ENCODE results near the gene MITD1. TPM values are rescaled to one million over a fixed set of nuclear protein-coding genes. Genes with fewer than 3 reads are reported as not detected.
A peak's percentile ranks its signal among the peaks of the same experiment; 100 is the strongest.

MITD1 gene
- total and polyA plus RNA-seq, 2 of the 13 experiments (the other 11 are each of a cell fraction or from before 2014, with no cell fraction given) = 17.8 to 43.7 TPM

GRCh38 chr2:99141110-99142108 lies 39.4 kb downstream of the MITD1 start, which contains the start of gene C2orf15 (continued):
- TF ChIP-seq ZFP91 (CRISPR knock-in tag; IDR thresholded peaks at IDR 0.05; ENCODE audit: borderline replicate concordance) = peak; percentile 96
- no peak; the same call in 1 of the 2 replicates for TF ChIP-seq FOXO1 (CRISPR knock-in tag; IDR thresholded peaks at IDR 0.05)
- no peak for TF ChIP-seq ZBTB21 (CRISPR knock-in tag; IDR thresholded peaks at IDR 0.05)
- TF ChIP-seq, protein P1, sequence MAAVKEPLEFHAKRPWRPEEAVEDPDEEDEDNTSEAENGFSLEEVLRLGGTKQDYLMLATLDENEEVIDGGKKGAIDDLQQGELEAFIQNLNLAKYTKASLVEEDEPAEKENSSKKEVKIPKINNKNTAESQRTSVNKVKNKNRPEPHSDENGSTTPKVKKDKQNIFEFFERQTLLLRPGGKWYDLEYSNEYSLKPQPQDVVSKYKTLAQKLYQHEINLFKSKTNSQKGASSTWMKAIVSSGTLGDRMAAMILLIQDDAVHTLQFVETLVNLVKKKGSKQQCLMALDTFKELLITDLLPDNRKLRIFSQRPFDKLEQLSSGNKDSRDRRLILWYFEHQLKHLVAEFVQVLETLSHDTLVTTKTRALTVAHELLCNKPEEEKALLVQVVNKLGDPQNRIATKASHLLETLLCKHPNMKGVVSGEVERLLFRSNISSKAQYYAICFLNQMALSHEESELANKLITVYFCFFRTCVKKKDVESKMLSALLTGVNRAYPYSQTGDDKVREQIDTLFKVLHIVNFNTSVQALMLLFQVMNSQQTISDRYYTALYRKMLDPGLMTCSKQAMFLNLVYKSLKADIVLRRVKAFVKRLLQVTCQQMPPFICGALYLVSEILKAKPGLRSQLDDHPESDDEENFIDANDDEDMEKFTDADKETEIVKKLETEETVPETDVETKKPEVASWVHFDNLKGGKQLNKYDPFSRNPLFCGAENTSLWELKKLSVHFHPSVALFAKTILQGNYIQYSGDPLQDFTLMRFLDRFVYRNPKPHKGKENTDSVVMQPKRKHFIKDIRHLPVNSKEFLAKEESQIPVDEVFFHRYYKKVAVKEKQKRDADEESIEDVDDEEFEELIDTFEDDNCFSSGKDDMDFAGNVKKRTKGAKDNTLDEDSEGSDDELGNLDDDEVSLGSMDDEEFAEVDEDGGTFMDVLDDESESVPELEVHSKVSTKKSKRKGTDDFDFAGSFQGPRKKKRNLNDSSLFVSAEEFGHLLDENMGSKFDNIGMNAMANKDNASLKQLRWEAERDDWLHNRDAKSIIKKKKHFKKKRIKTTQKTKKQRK (IDR thresholded peaks at IDR 0.05; ENCODE audit: low read length) = no peak
- TF ChIP-seq ZNF142 (CRISPR knock-in tag; IDR thresholded peaks at IDR 0.05) = peak; percentile 69
- TF ChIP-seq PITX1 (CRISPR knock-in tag; IDR thresholded peaks at IDR 0.05) = peak; percentile 87
- TF ChIP-seq ATM (IDR thresholded peaks at IDR 0.05; ENCODE audit: borderline replicate concordance) = no peak
- TF ChIP-seq GABPB1 (CRISPR knock-in tag; IDR thresholded peaks at IDR 0.05) = peak; percentile 86
- TF ChIP-seq TCF12 (IDR thresholded peaks at IDR 0.05) = no peak
- TF ChIP-seq TCF12 (CRISPR knock-in tag; IDR thresholded peaks at IDR 0.05) = 0 out of 2 replicates have a peak, but pooled peaks have one; percentile 58
- TF ChIP-seq ZNF260 (CRISPR knock-in tag; IDR thresholded peaks at IDR 0.05; ENCODE audit: borderline replicate concordance, low read depth) = no peak
- no peak for TF ChIP-seq NFIC (IDR thresholded peaks at IDR 0.05; ENCODE audit: low read length)
- TF ChIP-seq ZNF891 (CRISPR knock-in tag; IDR thresholded peaks at IDR 0.05) = peak; percentile 72
- TF ChIP-seq POGZ (CRISPR knock-in tag; IDR thresholded peaks at IDR 0.05) = peak; percentile 38; the same call in 1 of the 2 replicates
- TF ChIP-seq ZNF274 (CRISPR knock-in tag; IDR thresholded peaks at IDR 0.05) = peak; percentile 43; the same call in 1 of the 2 replicates
- no peak for TF ChIP-seq TERF1 (CRISPR knock-in tag; IDR thresholded peaks at IDR 0.05)

Measured in HepG2 (cell line).